H9 (cell line): ENCODE data around the gene MAN1A1. TPM values are rescaled to one million over a fixed set of nuclear protein-coding genes. Genes with fewer than 3 reads are reported as not detected.

Source experiments
- DNase-seq: peaks from one replicate; pipeline ENCODE4 v3.0.0-alpha.2; 2017
- H2AFZ ChIP-seq: one replicate; pipeline ENCODE4 v1.6.1; 2013; ENCODE audit warnings: mild to moderate bottlenecking, low read length, control low read depth, moderate library complexity
- H2AK5ac ChIP-seq: 2 replicates; pipeline ENCODE4 v1.6.1; 2013; ENCODE audit warnings: low read length, control low read depth, mixed read lengths; ENCODE audit not compliant: insufficient read length
- H2BK120ac ChIP-seq: one replicate; pipeline ENCODE4 v1.6.1; 2013; ENCODE audit warnings: low read depth, mild to moderate bottlenecking, low read length, control low read depth, inconsistent platforms; ENCODE audit not compliant: poor library complexity, severe bottlenecking
- H2BK12ac ChIP-seq: 2 replicates; pipeline ENCODE4 v1.6.1; 2013; ENCODE audit warnings: low read length, control low read depth, mixed read lengths, low read depth; ENCODE audit not compliant: insufficient read length
- H2BK15ac ChIP-seq: 2 replicates; pipeline ENCODE4 v1.6.1; 2013; ENCODE audit warnings: low read depth, low read length, control low read depth
- H2BK20ac ChIP-seq: one replicate; pipeline ENCODE4 v1.6.1; 2013; ENCODE audit warnings: low read depth, mild to moderate bottlenecking, low read length, control low read depth, inconsistent platforms; ENCODE audit not compliant: poor library complexity, severe bottlenecking
- H2BK5ac ChIP-seq: 2 replicates; pipeline ENCODE4 v1.6.1; 2013; ENCODE audit warnings: low read length, control low read depth, mixed read lengths; ENCODE audit not compliant: insufficient read length
- H3K14ac ChIP-seq: 2 replicates; pipeline ENCODE4 v1.6.1; 2013; ENCODE audit warnings: low read length, control low read depth; ENCODE audit not compliant: insufficient read depth
- H3K18ac ChIP-seq: 2 replicates; pipeline ENCODE4 v1.6.1; 2013; ENCODE audit warnings: low read depth, mild to moderate bottlenecking, mixed read lengths, low read length, control low read depth; ENCODE audit not compliant: insufficient read length
- H3K23ac ChIP-seq: 2 replicates; pipeline ENCODE4 v1.6.1; 2013; ENCODE audit warnings: low read length, control low read depth, mixed read lengths, low read depth; ENCODE audit not compliant: insufficient read length
- H3K23me2 ChIP-seq: 2 replicates; pipeline ENCODE4 v1.6.1; 2013; ENCODE audit warnings: low read depth, mild to moderate bottlenecking, mixed read lengths, low read length, control low read depth; ENCODE audit not compliant: insufficient read length, poor library complexity, severe bottlenecking
- H3K27ac ChIP-seq: 2 replicates; pipeline ENCODE4 v1.5.1; 2013; ENCODE audit warnings: low read length, control low read depth, mixed read lengths, low read depth; ENCODE audit not compliant: insufficient read length
- H3K27me3 ChIP-seq: 2 replicates; pipeline ENCODE4 v1.6.1; 2013; ENCODE audit warnings: low read length, control low read depth, inconsistent platforms; ENCODE audit not compliant: insufficient read depth
- H3K4ac ChIP-seq: 2 replicates; pipeline ENCODE4 v1.6.1; 2013; ENCODE audit warnings: low read depth, mild to moderate bottlenecking, control low read depth, inconsistent platforms, low read length, moderate library complexity
- H3K4me1 ChIP-seq: 2 replicates; pipeline ENCODE4 v1.6.1; 2013; ENCODE audit warnings: low read length, control low read depth, inconsistent platforms; ENCODE audit not compliant: insufficient read depth
- H3K4me2 ChIP-seq: 2 replicates; pipeline ENCODE4 v1.6.1; 2013; ENCODE audit warnings: low read length, control low read depth, mixed read lengths; ENCODE audit not compliant: insufficient read length, insufficient read depth
- H3K56ac ChIP-seq: 2 replicates; pipeline ENCODE4 v1.6.1; 2013; ENCODE audit warnings: low read depth, mild to moderate bottlenecking, mixed read lengths, low read length, control low read depth; ENCODE audit not compliant: insufficient read length
- H3K79me1 ChIP-seq: 2 replicates; pipeline ENCODE4 v1.6.1; 2013; ENCODE audit warnings: low read depth, mild to moderate bottlenecking, moderate library complexity, low read length, control low read depth, inconsistent platforms; ENCODE audit not compliant: insufficient read depth, poor library complexity, severe bottlenecking
- H3K79me2 ChIP-seq: 2 replicates; pipeline ENCODE4 v1.6.1; 2013; ENCODE audit warnings: low read length, control low read depth, inconsistent platforms; ENCODE audit not compliant: insufficient read depth
- H3K9ac ChIP-seq: 2 replicates; pipeline ENCODE4 v1.6.1; 2013; ENCODE audit warnings: low read length, control low read depth, mixed read lengths; ENCODE audit not compliant: insufficient read length; ENCODE audit errors: extremely low read depth
- H3K9me3 ChIP-seq: one replicate; pipeline ENCODE4 v1.6.1; 2013; ENCODE audit warnings: low read depth, low read length, inconsistent platforms; ENCODE audit not compliant: control insufficient read depth
- H3T11ph ChIP-seq: one replicate; pipeline ENCODE4 v1.6.1; 2013; ENCODE audit warnings: mild to moderate bottlenecking, low read length, control low read depth, inconsistent platforms
- H4K20me1 ChIP-seq: one replicate; pipeline ENCODE4 v1.6.1; 2013; ENCODE audit not compliant: control insufficient read depth, insufficient read length, insufficient read depth
- H4K5ac ChIP-seq: 2 replicates; pipeline ENCODE4 v1.6.1; 2013; ENCODE audit warnings: low read depth, mild to moderate bottlenecking, mixed read lengths, low read length, control low read depth; ENCODE audit not compliant: insufficient read length
- H4K8ac ChIP-seq: replicated peaks from 2 replicates; pipeline ENCODE4 v1.6.1; 2013; ENCODE audit warnings: low read length, control low read depth, mixed read lengths, low read depth; ENCODE audit not compliant: insufficient read length
- H4K91ac ChIP-seq: 2 replicates; pipeline ENCODE4 v1.6.1; 2013; ENCODE audit warnings: low read depth, mild to moderate bottlenecking, moderate library complexity, mixed read lengths, low read length, control low read depth; ENCODE audit not compliant: insufficient read length
- H3K27ac Mint-ChIP-seq, 3 experiments: 2 replicates in 2 of 3; 3 replicates in 1 of 3; pipeline ENCODE4 v1.8.0; 2020 to 2021; ENCODE audit warnings: mixed read lengths in 3 of 3, mild to moderate bottlenecking in 1 of 3, moderate library complexity in 1 of 3
- H3K27me3 Mint-ChIP-seq: 2 replicates; pipeline ENCODE4 v1.8.0; 2021; ENCODE audit warnings: low read depth, mild to moderate bottlenecking, moderate library complexity, mixed read lengths
- H3K36me3 Mint-ChIP-seq, 3 experiments: 2 replicates in 2 of 3; 3 replicates in 1 of 3; pipeline ENCODE4 v1.8.0; 2020 to 2021; ENCODE audit warnings: low read depth in 3 of 3, mixed read lengths in 3 of 3; ENCODE audit not compliant: insufficient read depth in 1 of 3
- H3K4me1 Mint-ChIP-seq, 2 experiments: 2 replicates each; pipeline ENCODE4 v1.8.0; 2020; ENCODE audit warnings: mixed read lengths in 2 of 2
- H3K4me3 Mint-ChIP-seq, 2 experiments: 2 replicates in 1 of 2; 3 replicates in 1 of 2; pipeline ENCODE4 v1.8.0; 2020 to 2021; ENCODE audit warnings: mild to moderate bottlenecking in 2 of 2, mixed read lengths in 2 of 2, moderate library complexity in 1 of 2
- H3K9me3 Mint-ChIP-seq, 2 experiments: 2 replicates in 1 of 2; 3 replicates in 1 of 2; pipeline ENCODE4 v1.8.0; 2020; ENCODE audit warnings: mild to moderate bottlenecking in 2 of 2, mixed read lengths in 2 of 2, moderate library complexity in 1 of 2
- WGBS: extraction: QIAGEN DNeasy Blood & Tissue Kit; methylation state at CpG from one replicate; pipeline ENCODE4 v1.1.7; 2013; ENCODE audit warnings: missing lambda C conversion rate, low lambda C conversion rate, mixed read lengths; ENCODE audit not compliant: insufficient read length; ENCODE audit errors: extremely low coverage; 5-methylcytosine and 5-hydroxymethylcytosine counted together
- total RNA-seq: library from RNA; stranded (reverse); gene quantifications from 2 replicates; pipeline ENCODE4 v1.2.1, GENCODE V29; 2021
- TF ChIP-seq, protein P1 (sequence below): fragments of 200-600 bp; sonication (generic); conservative IDR thresholded peaks from 3 replicates; pipeline ENCODE4 v1.8.0; 2021; ENCODE audit warnings: antibody characterized with exemption, mild to moderate bottlenecking

MAN1A1 gene
- total RNA-seq, 1 experiment from 2014 or later: 1.6 TPM

DNA sequence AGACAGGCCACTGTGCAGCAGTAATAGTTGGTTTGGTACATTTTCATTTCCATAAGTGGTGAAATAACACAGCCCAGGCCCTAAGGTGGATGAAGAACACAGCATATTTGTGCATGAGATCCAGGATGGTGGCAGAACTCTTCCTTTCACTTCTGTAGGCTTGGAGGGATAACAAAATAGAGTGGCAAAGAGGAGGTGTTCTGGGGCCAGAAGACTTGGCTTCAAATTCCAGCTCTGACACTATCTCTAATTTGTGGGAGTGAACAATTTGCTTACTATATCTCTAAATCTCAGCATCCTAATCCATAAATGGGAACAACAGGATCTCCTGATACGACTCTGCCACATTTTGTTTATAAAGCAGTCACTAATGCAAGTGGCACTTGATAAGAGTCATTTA lies 159.4 kb downstream of the MAN1A1 start:
- no peak overlapping the region for H3K4me2 ChIP-seq
- H3K79me2 ChIP-seq: no peaks in the 10 kb centered on the region
- H3K9me3 Mint-ChIP-seq: no peaks in the 10 kb centered on the region
- H3K23ac ChIP-seq: no peak overlapping the region
- peaks cover 11 to 12% of the 10 kb centered on the region in 2 experiments for H3K4me1 Mint-ChIP-seq
- WGBS: no CpG with 5 or more reads among the region's 1 CpG
- H2AK5ac ChIP-seq: no peak overlapping the region
- H3K4me1 ChIP-seq: no peaks in the 10 kb centered on the region; the same call in 1 of the 2 replicates
- H3K36me3 Mint-ChIP-seq: peaks cover 2 to 3% (median 2%) of the 10 kb centered on the region in 3 experiments; a peak in 4 of 7 replicates
- no peak overlapping the region for H3K18ac ChIP-seq
- H3K9ac ChIP-seq: no peak overlapping the region
- no peaks in the 10 kb centered on the region for H3K23me2 ChIP-seq
- no peak overlapping the region for H3K4ac ChIP-seq
- H3K27me3 ChIP-seq: no peaks in the 10 kb centered on the region
- no peak overlapping the region for H2BK20ac ChIP-seq
- TF ChIP-seq, protein P1, sequence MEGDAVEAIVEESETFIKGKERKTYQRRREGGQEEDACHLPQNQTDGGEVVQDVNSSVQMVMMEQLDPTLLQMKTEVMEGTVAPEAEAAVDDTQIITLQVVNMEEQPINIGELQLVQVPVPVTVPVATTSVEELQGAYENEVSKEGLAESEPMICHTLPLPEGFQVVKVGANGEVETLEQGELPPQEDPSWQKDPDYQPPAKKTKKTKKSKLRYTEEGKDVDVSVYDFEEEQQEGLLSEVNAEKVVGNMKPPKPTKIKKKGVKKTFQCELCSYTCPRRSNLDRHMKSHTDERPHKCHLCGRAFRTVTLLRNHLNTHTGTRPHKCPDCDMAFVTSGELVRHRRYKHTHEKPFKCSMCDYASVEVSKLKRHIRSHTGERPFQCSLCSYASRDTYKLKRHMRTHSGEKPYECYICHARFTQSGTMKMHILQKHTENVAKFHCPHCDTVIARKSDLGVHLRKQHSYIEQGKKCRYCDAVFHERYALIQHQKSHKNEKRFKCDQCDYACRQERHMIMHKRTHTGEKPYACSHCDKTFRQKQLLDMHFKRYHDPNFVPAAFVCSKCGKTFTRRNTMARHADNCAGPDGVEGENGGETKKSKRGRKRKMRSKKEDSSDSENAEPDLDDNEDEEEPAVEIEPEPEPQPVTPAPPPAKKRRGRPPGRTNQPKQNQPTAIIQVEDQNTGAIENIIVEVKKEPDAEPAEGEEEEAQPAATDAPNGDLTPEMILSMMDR: no peak
- no peak overlapping the region for H3T11ph ChIP-seq
- no peaks in the 10 kb centered on the region for H3K79me1 ChIP-seq
- no peak overlapping the region for H2BK120ac ChIP-seq
- no peak overlapping the region for H3K4me3 Mint-ChIP-seq
- H2AFZ ChIP-seq: no peak overlapping the region
- no peak overlapping the region for H2BK15ac ChIP-seq
- no peak for DNase-seq
- no peak overlapping the region for H2BK12ac ChIP-seq
- H3K56ac ChIP-seq: no peak overlapping the region
- no peak overlapping the region for H3K27ac ChIP-seq
- H4K20me1 ChIP-seq: no peaks in the 10 kb centered on the region
- H4K8ac ChIP-seq: no peak overlapping the region
- no peak overlapping the region for H3K14ac ChIP-seq
- 0 out of 7 replicates have a peak overlapping the region, but pooled peaks of 1 of the 3 experiments have one; percentile 36 for H3K27ac Mint-ChIP-seq
- H2BK5ac ChIP-seq: no peak overlapping the region
- no peak overlapping the region for H4K5ac ChIP-seq
- no peaks in the 10 kb centered on the region for H3K9me3 ChIP-seq
- no peak overlapping the region for H4K91ac ChIP-seq
- no peaks in the 10 kb centered on the region for H3K27me3 Mint-ChIP-seq
